AG09319 (cell line): ENCODE results near the gene MRO.

ENCODE experiments used
- DNase-seq: peaks from one replicate; pipeline ENCODE4 v3.0.0-alpha.2; 2010; ENCODE audit warnings: low read depth; ENCODE audit errors: extremely low read depth
- TF ChIP-seq, protein P1 (sequence below): IDR thresholded peaks from 2 replicates; pipeline ENCODE4 v1.5.1; 2011; ENCODE audit warnings: low read depth, mild to moderate bottlenecking, inconsistent platforms, low read length, moderate library complexity

The MRO gene

DNA sequence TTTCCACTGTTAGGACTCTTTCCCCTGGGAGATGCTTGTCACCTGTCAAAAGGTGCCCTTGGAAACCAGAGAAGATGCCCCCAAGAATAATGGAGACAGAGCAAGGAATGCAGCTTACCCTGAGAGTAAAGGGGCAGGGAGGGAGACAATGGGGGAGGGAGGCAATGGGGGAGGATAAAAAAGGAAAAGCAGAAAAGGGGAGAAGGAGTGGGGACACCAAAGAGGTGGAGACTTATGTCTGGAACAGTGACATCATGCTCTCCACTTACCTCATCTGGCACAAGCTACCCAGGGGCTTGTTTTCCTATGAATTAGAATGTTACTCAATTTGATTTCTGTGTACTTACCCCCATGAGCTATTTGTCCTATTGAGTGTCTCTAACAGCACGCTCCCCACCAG lies 67.9 kb downstream of the MRO start:
- DNase-seq, result no peak

GRCh38 chr18:50751490-50751889 lies 68.3 kb downstream of the MRO start:
- no peak for DNase-seq
- TF ChIP-seq, protein P1, sequence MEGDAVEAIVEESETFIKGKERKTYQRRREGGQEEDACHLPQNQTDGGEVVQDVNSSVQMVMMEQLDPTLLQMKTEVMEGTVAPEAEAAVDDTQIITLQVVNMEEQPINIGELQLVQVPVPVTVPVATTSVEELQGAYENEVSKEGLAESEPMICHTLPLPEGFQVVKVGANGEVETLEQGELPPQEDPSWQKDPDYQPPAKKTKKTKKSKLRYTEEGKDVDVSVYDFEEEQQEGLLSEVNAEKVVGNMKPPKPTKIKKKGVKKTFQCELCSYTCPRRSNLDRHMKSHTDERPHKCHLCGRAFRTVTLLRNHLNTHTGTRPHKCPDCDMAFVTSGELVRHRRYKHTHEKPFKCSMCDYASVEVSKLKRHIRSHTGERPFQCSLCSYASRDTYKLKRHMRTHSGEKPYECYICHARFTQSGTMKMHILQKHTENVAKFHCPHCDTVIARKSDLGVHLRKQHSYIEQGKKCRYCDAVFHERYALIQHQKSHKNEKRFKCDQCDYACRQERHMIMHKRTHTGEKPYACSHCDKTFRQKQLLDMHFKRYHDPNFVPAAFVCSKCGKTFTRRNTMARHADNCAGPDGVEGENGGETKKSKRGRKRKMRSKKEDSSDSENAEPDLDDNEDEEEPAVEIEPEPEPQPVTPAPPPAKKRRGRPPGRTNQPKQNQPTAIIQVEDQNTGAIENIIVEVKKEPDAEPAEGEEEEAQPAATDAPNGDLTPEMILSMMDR, result no peak

More for the DNA sequence above, 67.9 kb downstream of the MRO start:
- TF ChIP-seq, protein P1, result no peak

DNA sequence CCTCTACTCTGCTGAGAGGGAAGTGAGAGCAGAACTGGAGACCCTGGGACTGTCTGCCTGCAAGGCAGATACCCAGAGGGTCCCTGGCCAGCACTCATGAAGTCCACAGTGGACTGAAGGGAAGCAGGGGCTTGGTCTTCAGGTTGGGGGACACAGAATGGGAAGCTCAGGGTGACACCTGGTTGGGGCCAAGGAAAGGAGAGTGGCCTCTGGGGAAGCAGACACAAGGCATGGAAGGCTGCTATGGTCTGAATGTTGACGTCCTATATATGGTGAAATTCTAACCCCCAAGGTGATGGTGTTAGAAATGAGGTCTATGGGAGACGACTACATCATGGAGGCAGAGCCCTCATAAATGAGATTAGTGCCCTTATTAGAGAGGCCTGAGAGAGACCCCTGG lies 69.3 kb downstream of the MRO start:
- TF ChIP-seq, protein P1, result no peak
- DNase-seq, result no peak

GRCh38 chr18:50749945-50750344 lies 69.9 kb downstream of the MRO start:
- TF ChIP-seq, protein P1, result no peak
- DNase-seq, result no peak

- no peak for DNase-seq
Observed at GRCh38 chr18:50749421-50749820, 70.4 kb downstream of the MRO start.

GRCh38 chr18:50748243-50749229 lies 71.3 kb downstream of the MRO start:
- no peak for DNase-seq
- TF ChIP-seq, protein P1, result no peak

More at GRCh38 chr18:50749421-50749820, 70.4 kb downstream of the MRO start:
- TF ChIP-seq, protein P1, result no peak

- no peak for DNase-seq
- TF ChIP-seq, protein P1, result no peak
Observed at GRCh38 chr18:50747849-50748242, 72.0 kb downstream of the MRO start.
